ENCODE data around the gene MYH14.
A peak's percentile ranks its signal among the peaks of the same experiment; 100 is the strongest.

Gene MYH14

DNA sequence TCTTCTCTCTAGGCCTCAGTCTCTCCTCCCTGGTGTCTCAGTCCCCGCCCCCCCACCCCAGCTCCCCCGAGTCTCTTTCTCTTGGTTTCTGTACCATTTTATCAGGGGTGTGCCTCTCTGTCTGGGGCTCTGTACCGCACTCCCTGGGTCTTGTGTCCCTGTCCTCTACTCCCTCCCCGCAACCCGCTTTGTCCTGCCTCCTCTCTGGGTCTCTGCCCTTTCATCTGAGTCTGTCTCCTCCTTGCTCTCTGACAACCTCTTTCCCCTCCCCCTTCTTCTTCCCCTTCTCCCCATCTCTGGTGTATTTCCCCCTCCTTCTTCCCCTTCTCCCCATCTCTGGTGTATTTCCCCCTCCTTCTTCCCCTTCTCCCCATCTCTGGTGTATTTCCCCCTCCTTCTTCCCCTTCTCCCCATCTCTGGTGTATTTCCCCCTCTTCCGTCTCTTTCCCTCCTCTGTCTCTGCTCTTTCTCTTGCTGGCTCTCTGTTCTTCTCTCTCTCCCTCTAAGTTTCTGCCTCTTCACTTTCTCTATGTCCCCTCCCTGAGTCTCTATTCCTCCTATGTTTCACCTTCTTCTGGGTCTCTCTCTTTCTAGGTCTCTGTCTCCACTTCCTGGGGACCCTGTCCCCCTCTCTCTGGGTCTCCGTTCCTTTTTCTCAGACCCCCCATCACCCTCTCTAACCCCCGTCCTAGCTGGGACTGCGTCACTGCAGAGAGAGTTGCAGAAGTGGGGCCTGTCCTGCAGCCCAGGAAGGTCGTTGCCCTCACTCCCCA is 128.0 kb downstream of the MYH14 start:
- in situ Hi-C loops (cut with HindIII; ENCODE audit: low pct_ligation_motif_present, low sequenced_read_pairs): no loop called here
- Histone ChIP-seq H3K4me3 (ENCODE audit: low read depth, low read length) (no peak overlapping the region), H3K27ac (no peak overlapping the region), H3K36me3 (replicated peaks) (no peaks in the 10 kb centered on the region), H3K27me3 (replicated peaks) (peaks cover 36% of the 10 kb centered on the region)
- TF ChIP-seq, protein P1, sequence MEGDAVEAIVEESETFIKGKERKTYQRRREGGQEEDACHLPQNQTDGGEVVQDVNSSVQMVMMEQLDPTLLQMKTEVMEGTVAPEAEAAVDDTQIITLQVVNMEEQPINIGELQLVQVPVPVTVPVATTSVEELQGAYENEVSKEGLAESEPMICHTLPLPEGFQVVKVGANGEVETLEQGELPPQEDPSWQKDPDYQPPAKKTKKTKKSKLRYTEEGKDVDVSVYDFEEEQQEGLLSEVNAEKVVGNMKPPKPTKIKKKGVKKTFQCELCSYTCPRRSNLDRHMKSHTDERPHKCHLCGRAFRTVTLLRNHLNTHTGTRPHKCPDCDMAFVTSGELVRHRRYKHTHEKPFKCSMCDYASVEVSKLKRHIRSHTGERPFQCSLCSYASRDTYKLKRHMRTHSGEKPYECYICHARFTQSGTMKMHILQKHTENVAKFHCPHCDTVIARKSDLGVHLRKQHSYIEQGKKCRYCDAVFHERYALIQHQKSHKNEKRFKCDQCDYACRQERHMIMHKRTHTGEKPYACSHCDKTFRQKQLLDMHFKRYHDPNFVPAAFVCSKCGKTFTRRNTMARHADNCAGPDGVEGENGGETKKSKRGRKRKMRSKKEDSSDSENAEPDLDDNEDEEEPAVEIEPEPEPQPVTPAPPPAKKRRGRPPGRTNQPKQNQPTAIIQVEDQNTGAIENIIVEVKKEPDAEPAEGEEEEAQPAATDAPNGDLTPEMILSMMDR (IDR thresholded peaks at IDR 0.05; ENCODE audit: low read depth, low read length, missing control alignments): no peak
- DNase-seq: no peak

DNA sequence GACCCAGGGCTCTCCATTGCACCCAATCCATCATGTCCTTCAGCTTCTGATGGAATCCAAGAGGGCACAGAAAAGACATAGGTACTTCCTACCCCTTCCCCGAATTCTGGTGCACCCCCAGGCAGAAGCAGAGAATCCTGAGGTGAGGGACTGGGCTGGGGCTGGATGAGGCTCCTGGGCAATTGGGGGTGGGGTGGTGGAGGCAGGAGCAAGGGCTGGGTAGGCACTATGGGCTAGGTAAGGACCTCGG is 128.5 kb downstream of the MYH14 start:
- no peaks in the 10 kb centered on the region for H3K36me3 ChIP-seq (replicated peaks)
- no peak overlapping the region for H3K4me3 ChIP-seq (ENCODE audit: low read depth, low read length)
- TF ChIP-seq, protein P1 (IDR thresholded peaks at IDR 0.05; ENCODE audit: low read depth, low read length, missing control alignments): no peak
- in situ Hi-C loops (cut with HindIII; ENCODE audit: low pct_ligation_motif_present, low sequenced_read_pairs): no loop called here
- DNase-seq: no peak
- no peak overlapping the region for H3K27ac ChIP-seq
- H3K27me3 ChIP-seq (replicated peaks): peaks cover 35% of the 10 kb centered on the region

DNA sequence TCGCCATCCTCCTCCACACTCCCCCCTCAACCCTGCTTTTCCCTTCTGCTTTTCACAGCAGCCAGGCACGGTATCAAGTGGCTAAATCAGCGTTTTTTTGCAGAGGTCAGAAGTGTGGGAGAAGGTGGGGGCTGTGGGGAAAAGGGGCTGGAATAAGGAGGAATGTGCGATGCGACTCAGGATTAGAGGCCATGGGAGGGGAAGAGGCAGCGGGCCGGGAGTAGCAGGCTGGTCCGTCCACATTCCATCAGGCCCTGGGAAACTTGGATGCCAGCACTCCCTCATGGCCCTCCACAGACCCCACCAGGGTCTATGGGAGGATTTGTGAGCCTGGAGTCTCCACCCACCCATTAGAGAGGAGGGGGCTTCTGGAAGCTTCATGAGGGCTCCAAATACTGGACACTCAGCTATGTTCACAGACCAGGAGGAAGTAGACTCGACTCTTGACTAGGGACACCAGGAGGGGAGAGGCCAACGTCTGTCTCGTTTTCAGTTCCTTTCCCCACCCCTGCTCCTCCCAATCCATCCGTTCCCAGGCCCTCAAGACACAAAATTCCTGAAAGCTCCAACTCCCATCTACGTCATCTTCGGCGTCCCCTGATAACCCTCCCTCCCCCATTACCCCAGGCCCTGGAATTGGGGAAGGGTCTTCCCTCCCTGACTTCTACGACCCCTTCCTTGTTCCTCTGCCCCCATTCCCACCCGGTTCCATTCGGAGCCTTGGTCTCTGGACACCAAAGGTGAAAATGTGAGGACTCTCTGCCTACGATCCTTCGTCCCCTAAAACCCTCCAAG is 129.0 kb downstream of the MYH14 start:
- peaks cover 30% of the 10 kb centered on the region for H3K27me3 ChIP-seq (replicated peaks)
- in situ Hi-C loops (cut with HindIII; ENCODE audit: low pct_ligation_motif_present, low sequenced_read_pairs): no loop called here
- no peaks in the 10 kb centered on the region for H3K36me3 ChIP-seq (replicated peaks)
- no peak overlapping the region for H3K27ac ChIP-seq
- TF ChIP-seq, protein P1 (IDR thresholded peaks at IDR 0.05; ENCODE audit: low read depth, low read length, missing control alignments): no peak
- no peak overlapping the region for H3K4me3 ChIP-seq (ENCODE audit: low read depth, low read length)
- no peak for DNase-seq

DNA sequence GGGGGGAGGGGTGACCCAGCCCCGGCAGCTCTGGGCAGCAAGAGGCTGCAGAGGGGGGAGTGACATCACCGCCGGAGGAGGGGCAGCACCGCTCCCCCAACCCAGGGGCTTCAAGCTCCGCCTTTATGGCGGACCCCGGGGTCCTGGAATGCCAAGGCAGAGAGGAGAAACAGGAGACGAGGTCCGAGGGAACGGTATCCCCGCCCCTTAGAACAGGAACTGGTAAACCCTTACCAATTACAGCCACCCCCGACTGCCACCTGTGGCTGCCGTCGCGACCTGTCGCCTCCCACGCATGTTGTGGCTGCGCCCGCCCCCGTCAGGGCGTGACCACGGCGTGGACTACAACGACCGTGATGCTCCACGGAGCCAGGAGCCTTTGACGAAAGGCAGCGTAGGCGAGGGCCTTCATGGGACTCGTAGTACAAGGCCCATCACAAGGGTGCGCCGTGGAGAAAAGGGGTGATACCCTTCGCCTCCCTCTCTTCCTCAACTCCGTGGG is 129.9 kb downstream of the MYH14 start:
- TF ChIP-seq, protein P1 (IDR thresholded peaks at IDR 0.05; ENCODE audit: low read depth, low read length, missing control alignments): no peak
- peak; percentile 81 for DNase-seq
- peak overlapping the region; percentile 52 for H3K4me3 ChIP-seq (ENCODE audit: low read depth, low read length)
- peaks cover 25% of the 10 kb centered on the region for H3K27me3 ChIP-seq (replicated peaks)
- in situ Hi-C loops (cut with HindIII; ENCODE audit: low pct_ligation_motif_present, low sequenced_read_pairs): no loop called here
- no peaks in the 10 kb centered on the region for H3K36me3 ChIP-seq (replicated peaks)
- H3K27ac ChIP-seq: peak overlapping the region; percentile 17

DNA sequence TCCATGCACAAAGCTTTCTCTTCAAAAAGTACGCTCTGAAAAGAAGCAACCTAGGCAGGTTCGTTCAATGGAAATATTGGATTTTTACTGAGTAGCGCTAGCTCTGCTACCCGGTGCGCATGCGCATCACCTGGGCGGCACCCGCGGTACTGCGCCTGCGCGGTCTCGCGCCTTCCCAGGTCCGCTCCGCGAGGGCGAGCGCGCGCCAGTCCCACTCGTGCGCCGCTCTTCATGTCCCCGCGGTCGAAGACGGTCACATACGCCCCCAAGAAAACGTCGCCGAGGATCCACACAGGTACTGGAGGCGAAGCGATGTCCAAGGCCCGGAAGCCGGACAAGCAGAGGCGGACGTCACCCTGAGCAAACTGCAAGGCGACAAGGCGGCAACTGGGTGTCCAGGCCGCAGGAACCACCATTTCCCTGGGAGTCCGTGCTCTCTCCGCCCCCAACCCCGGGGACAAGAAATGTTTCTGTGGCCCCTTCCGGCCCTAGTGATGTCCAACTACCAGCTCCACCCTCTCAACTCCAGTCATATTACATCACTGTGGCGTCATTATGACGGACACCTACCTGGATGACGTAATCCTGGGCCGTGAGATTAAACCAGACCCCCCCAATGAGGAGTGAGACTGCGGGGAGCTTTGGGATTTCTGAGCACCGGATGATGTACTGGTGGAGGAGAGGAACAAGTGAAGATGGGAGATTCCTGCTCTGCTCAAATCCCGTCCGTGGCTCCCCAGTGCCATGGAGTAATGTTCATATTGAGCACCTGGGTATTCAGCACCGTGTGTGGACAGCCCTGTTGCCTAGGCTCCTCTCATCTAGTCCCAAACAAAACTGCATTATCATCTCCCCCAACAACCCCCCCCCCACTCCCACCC is 130.6 kb downstream of the MYH14 start:
- peaks cover 22% of the 10 kb centered on the region for H3K27me3 ChIP-seq (replicated peaks)
- peak overlapping the region; percentile 52 for H3K4me3 ChIP-seq (ENCODE audit: low read depth, low read length)
- TF ChIP-seq, protein P1 (IDR thresholded peaks at IDR 0.05; ENCODE audit: low read depth, low read length, missing control alignments): no peak
- in situ Hi-C loops (cut with HindIII; ENCODE audit: low pct_ligation_motif_present, low sequenced_read_pairs): no loop called here
- DNase-seq: no peak
- H3K36me3 ChIP-seq (replicated peaks): no peaks in the 10 kb centered on the region
- H3K27ac ChIP-seq: peak overlapping the region; percentile 17
